OCI-LY3 (cell line): ENCODE measurements around the gene E2F3.

ENCODE experiments used
- H2AFZ ChIP-seq: fragments of 200-600, 300-600 bp; shearing (Covaris generic); 2 replicates; pipeline ENCODE4 v1.6.0; 2014; ENCODE audit warnings: antibody characterized with exemption, low read depth, low read length
- H3K27ac ChIP-seq: fragments of 200-600, 300-600 bp; sonication (generic); 2 replicates; pipeline ENCODE4 v1.5.1; 2014; ENCODE audit warnings: mild to moderate bottlenecking, low read length, moderate library complexity, mixed read lengths
- H3K27me3 ChIP-seq: fragments of 200-600, 300-600 bp; sonication (generic); 2 replicates; pipeline ENCODE4 v1.6.1; 2014; ENCODE audit warnings: low read depth, low read length, mixed read lengths
- H3K36me3 ChIP-seq: fragments of 200-600, 300-600 bp; sonication (generic); replicated peaks from 2 replicates; pipeline ENCODE3; 2014; ENCODE audit warnings: low read depth, low read length, mixed read lengths
- H3K4me1 ChIP-seq: fragments of 300-600, 200-600 bp; sonication (generic); 2 replicates; pipeline ENCODE4 v1.6.1; 2014; ENCODE audit warnings: low read length, mixed read lengths
- H3K4me2 ChIP-seq: fragments of 200-600, 300-600 bp; sonication (generic); 2 replicates; pipeline ENCODE4 v1.6.1; 2014; ENCODE audit warnings: low read length, mixed read lengths
- H3K4me3 ChIP-seq: fragments of 300-600, 200-600 bp; sonication (generic); 2 replicates; pipeline ENCODE4 v1.5.1; 2014; ENCODE audit warnings: antibody characterized with exemption, mild to moderate bottlenecking, low read length, moderate library complexity
- H3K79me2 ChIP-seq: fragments of 300-600, 200-600 bp; shearing (Covaris generic); 2 replicates; pipeline ENCODE4 v1.6.1; 2014; ENCODE audit warnings: mild to moderate bottlenecking, low read length, mixed read lengths
- H3K9ac ChIP-seq: fragments of 300-600, 200-600 bp; shearing (Covaris generic); 2 replicates; pipeline ENCODE4 v1.6.0; 2014; ENCODE audit warnings: mild to moderate bottlenecking, low read length, moderate library complexity
- H3K9me3 ChIP-seq: fragments of 200-600, 300-600 bp; shearing (Covaris generic); 2 replicates; pipeline ENCODE4 v1.6.1; 2014; ENCODE audit warnings: low read length, mixed read lengths; ENCODE audit not compliant: insufficient read depth
- H4K20me1 ChIP-seq: fragments of 200-600, 300-600 bp; sonication (generic); 2 replicates; pipeline ENCODE4 v1.6.1; 2016; ENCODE audit warnings: low read length, mixed read lengths; ENCODE audit not compliant: insufficient read depth
- EZH2phosphoT487 ChIP-seq: fragments of 200-600 bp; shearing (Covaris generic); IDR thresholded peaks from 2 replicates; pipeline ENCODE4 v1.6.1; 2018; ENCODE audit warnings: antibody characterized with exemption, mixed run types, low read depth
- TF ChIP-seq, protein P1 (sequence below): fragments of 200-600, 300-600 bp; sonication (generic); IDR thresholded peaks from 2 replicates; pipeline ENCODE4 v1.5.1; 2014; ENCODE audit warnings: antibody characterized with exemption, low read length, low read depth

Gene E2F3

DNA sequence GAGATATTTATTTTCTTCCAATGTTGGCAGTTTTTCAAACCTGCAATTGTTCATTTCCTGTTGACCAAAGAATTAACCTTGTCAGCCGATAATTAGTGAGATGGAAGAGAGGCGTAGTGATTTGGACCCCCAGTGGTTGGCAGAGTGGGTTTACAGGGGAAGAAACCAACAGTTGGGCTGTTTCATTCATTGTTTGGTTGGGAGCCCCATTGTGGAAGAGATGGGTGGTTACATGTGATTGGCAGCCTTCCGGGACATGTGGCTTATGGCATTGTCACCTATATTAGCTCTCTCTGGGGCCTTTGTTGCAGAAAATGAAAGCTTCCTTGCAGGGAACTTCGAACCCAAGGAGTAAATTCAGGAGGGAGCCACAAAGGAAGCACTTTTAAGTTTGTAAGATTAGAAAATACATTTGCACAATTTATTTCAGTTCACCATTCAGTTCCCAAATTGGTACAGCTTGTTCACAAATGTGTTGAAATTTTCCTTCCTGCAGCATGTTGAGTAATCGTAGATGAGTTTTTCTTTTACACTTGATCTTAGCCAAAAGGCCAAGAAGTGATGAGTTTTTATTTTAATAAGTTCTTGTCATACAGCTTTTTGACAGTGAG, 82.3 kb downstream of the E2F3 start:
- Histone ChIP-seq H3K27ac (no peak overlapping the region), H4K20me1 (no peaks in the 10 kb centered on the region), H3K4me1 (no peaks in the 10 kb centered on the region), H3K9me3 (no peaks in the 10 kb centered on the region), H3K9ac (no peak overlapping the region), H2AFZ (no peak overlapping the region), H3K27me3 (no peaks in the 10 kb centered on the region), H3K36me3 (peaks cover 28% of the 10 kb centered on the region), H3K79me2 (no peaks in the 10 kb centered on the region), H3K4me2 (no peak overlapping the region), H3K4me3 (no peak overlapping the region)
- TF ChIP-seq, protein P1, sequence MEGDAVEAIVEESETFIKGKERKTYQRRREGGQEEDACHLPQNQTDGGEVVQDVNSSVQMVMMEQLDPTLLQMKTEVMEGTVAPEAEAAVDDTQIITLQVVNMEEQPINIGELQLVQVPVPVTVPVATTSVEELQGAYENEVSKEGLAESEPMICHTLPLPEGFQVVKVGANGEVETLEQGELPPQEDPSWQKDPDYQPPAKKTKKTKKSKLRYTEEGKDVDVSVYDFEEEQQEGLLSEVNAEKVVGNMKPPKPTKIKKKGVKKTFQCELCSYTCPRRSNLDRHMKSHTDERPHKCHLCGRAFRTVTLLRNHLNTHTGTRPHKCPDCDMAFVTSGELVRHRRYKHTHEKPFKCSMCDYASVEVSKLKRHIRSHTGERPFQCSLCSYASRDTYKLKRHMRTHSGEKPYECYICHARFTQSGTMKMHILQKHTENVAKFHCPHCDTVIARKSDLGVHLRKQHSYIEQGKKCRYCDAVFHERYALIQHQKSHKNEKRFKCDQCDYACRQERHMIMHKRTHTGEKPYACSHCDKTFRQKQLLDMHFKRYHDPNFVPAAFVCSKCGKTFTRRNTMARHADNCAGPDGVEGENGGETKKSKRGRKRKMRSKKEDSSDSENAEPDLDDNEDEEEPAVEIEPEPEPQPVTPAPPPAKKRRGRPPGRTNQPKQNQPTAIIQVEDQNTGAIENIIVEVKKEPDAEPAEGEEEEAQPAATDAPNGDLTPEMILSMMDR = no peak
- TF ChIP-seq EZH2phosphoT487 = no peak

DNA sequence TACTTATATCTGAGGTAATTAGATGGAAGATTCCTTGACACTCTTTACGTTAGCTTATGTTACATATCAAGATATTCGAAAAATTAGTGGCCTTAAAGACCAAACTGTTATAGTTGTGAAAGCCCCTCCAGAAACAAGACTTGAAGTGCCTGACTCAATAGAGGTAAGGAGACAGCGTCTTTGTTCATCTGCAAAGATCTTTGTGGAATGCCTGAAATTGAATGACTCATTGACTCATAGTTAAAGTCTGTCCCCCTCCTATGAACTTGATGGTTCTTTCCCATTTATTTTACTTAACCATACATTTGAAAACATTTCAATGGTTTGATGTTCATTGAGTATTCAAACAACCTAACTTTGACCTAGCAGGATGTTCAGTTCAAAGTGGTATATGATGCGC, 85.0 kb downstream of the E2F3 start:
- Histone ChIP-seq H3K27me3 (no peaks in the 10 kb centered on the region), H3K79me2 (no peaks in the 10 kb centered on the region), H3K9ac (no peak overlapping the region), H3K4me3 (no peak overlapping the region), H2AFZ (no peak overlapping the region), H3K27ac (no peak overlapping the region), H3K4me2 (no peak overlapping the region), H3K4me1 (no peaks in the 10 kb centered on the region), H4K20me1 (no peaks in the 10 kb centered on the region), H3K9me3 (no peaks in the 10 kb centered on the region), H3K36me3 (peaks cover 26% of the 10 kb centered on the region)
- TF ChIP-seq, protein P1 = no peak
- no peak for TF ChIP-seq EZH2phosphoT487

- H3K9ac ChIP-seq = no peak overlapping the region
- H3K27me3 ChIP-seq = no peaks in the 10 kb centered on the region
- H3K4me1 ChIP-seq = no peaks in the 10 kb centered on the region
- H2AFZ ChIP-seq = no peak overlapping the region
- H3K27ac ChIP-seq = no peak overlapping the region
- H3K4me3 ChIP-seq = no peak overlapping the region
- no peaks in the 10 kb centered on the region for H3K9me3 ChIP-seq
- H3K79me2 ChIP-seq = no peaks in the 10 kb centered on the region
- H4K20me1 ChIP-seq = no peaks in the 10 kb centered on the region
- H3K36me3 ChIP-seq = peaks cover 24% of the 10 kb centered on the region
- H3K4me2 ChIP-seq = no peak overlapping the region
- TF ChIP-seq, protein P1 = no peak
- no peak for TF ChIP-seq EZH2phosphoT487
These were observed 86.1 kb downstream of the E2F3 start for GRCh38 chr6:20487669-20488375.

DNA sequence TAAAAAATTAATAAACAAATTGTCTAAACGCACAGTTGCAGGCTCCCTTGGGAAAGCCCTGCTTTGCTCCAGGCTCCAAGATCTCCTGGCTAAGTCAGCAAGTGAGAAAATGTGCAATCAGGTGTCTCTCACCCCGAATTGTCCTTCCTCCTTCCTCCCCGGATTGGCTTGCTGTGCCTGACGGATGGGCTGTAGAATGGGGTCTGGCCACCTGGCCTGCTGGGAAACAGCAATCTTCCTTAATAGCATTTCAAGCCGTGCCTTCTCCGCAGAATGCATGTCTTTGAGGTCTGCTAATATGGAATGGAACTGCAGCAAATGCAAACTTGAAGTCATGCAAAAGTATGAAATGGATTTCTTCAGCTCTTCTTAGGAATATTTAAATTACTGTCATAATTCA, 88.9 kb downstream of the E2F3 start:
- Histone ChIP-seq H3K27me3 (no peaks in the 10 kb centered on the region), H3K27ac (no peak overlapping the region), H3K79me2 (no peaks in the 10 kb centered on the region), H4K20me1 (no peaks in the 10 kb centered on the region), H3K4me3 (no peak overlapping the region), H3K4me2 (no peak overlapping the region), H3K9ac (no peak overlapping the region), H3K36me3 (peaks cover 22% of the 10 kb centered on the region), H3K4me1 (no peaks in the 10 kb centered on the region), H3K9me3 (no peaks in the 10 kb centered on the region), H2AFZ (no peak overlapping the region)
- TF ChIP-seq, protein P1 = no peak
- no peak for TF ChIP-seq EZH2phosphoT487
